Stimulated activated CD4-positive, alpha-beta T cell treated with anti-CD3 and anti-CD28 coated beads, Interleukin-15, amount 100 ng/mL, for 1 hour (primary cell): ENCODE results near the gene TMEM240.
"Not testable (repeated sequence)": the region's sequence is repeated elsewhere in the genome, so short reads cannot be mapped to it uniquely, and the experiment has no call there.

Source experiments
- DNase-seq, 2 donors: peaks; one replicate each; pipeline ENCODE4 v3.0.0-alpha.2; 2020; ENCODE audit warnings: low read depth in 1 of 2, low spot score in 1 of 2

TMEM240 gene

GRCh38 chr1:1540818-1541628 is 599 bp upstream of the TMEM240 start:
- DNase-seq, result no peak

DNA sequence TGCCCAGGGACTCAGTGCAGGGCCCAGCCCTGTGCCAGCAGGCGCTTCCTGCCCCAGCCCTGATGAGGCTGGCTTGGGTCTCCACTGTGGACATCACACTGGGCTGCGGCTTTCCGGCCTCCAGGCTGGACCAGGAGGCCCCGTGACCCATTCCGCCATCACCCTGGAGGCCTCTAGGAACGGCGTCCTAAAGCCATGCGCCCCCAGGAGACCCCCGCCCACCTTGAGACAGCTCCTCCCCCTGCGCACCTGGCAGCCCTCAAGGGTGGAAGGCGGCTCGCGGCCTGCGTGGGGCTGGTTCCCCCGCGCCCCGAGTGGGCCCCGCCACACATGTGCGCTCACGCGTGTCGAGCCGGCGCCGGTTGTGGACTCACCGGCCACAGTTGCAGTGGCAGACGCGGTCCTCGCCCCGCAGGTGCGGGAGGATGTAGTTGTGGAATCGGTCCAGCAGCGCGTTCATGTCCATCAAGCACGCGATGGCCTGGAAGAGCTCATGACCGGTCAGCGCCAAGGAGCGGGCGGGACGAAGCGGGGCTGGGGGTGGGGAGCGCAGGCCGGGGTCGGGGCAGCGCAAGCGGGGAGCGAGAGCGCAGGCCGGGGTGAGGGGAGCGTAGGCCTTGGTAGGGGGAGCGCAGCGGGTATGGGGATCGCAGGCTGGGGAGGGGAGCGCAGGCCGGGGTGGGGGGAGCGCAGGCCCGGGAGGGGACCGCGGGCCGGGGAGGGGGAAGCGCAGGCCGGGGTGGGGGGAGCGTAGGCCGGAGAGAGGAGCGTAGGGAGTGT is 924 bp downstream of the TMEM240 start:
- no peak for DNase-seq

GRCh38 chr1:1538989-1539309 is 1.5 kb downstream of the TMEM240 start:
- DNase-seq, result no peak

DNA sequence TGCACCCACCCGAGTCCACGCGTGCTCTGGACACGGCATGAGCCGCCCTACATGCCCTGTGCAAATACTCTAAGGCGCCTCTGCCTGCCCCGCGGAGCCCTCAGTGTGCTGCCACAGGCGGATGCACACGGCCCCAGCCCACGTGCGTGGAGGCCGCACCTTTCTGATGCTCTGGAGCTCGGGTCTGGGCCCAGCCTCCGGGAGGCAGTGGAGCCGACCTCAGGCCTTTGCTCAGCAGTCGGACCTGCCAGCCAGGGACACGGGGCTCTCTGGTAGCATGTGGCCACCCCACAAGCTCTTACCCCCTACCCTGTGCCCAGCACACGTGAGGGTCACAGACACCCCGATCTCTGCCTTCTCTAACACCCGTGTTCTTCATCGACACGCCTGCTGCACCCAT is 2.1 kb downstream of the TMEM240 start:
- DNase-seq, result no peak

GRCh38 chr1:1537626-1538250 is 2.7 kb downstream of the TMEM240 start:
- DNase-seq, result no peak

- DNase-seq, result no peak
Observed at GRCh38 chr1:1536938-1537546, 3.4 kb downstream of the TMEM240 start.

DNA sequence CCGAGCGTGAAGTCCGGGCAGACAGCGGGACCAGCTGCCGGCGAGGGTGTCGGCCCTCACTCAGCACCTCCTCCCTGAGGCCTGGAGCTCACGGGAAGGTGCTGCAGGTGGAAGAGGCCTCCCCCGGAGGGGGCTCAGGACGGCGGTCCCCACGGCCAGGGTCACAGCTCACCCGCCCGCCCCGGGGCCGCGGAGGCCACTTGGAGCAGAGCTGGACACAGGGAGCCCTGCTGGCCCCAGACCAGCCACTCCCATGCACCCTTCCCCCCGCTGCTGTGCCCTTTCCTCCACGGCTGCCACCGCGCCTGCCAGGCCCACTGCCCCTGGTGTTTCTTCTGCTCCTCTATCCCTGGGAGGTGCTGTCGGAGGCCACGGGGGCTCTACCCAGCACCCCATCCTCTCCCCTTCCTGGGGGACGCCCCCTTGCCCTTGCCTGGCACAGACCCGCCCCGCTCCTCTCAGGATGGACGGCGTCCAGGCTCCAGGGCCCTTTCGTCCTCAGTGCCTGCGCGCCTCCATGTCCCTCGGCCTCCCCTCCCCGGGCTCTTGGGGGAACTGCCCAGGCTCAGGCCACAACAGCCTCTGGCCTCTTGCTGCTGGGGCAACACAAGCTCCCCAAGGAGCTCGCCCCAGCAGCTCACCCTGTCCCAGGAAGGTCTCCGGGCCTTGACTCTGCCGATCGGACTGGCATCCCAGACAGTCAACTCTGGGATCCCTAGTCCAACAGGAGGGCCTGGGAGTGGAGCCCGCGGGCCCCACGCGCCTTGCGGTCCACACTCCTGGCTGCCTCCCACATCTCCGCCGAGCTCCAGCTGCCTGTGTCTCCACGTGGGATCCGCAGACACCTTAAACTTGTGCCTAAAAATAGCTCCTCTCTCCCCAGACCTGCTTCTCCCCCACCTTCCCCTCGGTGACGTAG is 4.1 kb downstream of the TMEM240 start:
- DNase-seq, result no peak

DNA sequence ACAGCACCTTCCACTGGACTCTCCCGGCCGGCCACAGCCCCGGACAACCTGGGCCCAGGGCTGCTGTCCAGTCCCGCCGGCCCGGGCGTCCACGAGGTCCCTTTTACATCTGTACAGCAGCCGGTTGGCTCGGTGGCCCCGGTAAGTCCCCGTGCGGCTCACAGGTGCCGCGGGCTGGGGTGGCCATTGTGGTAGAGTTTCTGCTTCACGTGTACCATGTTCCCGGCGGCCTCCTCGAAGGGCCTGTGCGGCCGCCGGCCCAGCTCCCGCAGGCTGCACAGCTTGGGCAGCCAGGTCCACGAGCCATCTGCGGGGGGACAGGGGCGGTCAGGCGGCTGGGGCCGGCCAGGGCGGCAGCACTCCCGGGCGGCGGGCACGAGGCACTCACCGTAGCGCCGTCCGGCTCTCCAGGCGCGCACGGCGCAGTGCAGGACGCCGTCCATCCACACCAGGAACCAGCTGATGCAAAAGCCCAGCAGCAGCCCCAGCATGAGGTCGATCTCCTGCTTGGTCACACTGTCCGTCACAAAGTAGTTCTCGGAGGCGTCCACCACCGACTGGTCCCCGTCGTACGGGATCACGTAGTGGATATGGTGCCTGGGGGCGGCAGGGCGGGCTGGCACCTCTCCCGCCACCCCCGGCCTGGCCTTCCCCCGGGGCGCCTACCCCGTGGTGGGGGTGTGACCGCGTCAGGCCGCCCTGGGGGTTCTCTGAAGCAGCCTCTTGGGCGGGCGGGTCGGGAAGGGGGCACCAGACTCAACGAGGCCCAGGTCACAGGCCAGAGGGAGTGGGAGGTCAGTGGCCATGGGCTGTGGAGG is 5.0 kb downstream of the TMEM240 start:
- DNase-seq, result no peak

DNA sequence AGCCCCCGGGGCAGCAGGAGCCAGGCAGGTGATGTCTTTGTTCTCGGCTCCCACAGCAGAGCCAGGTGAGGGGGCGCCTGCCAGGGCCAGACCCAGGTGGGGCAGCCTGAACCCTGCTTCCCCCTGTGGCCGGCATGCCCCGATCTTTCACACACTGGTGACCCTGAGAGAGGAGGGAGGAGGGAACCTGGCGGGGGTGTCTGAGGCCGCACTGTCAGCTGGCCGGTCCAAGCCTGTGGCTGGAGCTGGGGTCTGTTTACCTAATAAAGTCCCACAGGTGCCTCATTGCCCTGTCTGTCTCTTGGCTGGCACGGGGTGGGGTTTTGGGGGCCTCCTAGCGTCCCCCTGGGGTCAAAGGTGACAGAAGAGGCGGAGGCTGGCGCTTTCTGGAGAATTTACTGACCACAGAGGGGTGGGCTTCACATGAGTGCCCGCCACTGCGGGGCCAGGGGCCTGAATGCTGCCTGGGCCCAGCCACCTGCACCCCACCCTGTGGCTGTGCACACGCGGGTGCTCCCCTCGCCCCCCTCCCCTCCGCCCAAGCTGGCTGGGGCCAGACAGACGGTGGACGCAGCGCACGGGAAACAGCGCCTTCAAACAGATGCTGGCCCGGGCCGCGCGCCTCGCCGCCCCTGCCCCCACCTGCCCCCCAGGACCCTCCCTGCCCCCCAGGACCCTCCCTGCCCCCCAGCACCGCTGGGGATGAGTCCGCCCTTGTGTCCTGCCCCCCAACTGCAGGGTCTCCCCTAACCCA is 5.8 kb downstream of the TMEM240 start:
- no peak for DNase-seq

- DNase-seq, result not testable (repeated sequence)
Observed at GRCh38 chr1:1533894-1534291, 6.5 kb downstream of the TMEM240 start.

GRCh38 chr1:1533176-1533893 is 7.1 kb downstream of the TMEM240 start:
- not testable (repeated sequence) for DNase-seq

DNA sequence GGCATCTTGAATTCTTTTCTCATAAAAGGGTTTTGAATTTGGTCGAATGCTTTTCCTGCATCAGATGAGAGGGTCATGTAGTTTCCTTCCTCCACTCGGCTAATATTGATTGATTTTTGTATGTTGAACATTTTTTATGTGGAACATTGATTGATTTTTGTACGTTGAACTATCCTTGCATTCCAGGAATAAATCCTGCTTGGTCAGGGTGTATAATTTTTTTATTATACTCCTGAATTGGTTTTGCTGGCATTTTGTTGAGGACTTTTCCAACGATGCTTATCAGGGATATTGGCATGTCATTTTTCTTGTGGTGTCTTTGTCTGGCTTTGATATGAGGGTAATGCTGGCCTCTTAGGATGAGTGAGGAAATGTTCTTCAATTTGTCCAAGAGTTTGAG is 8.5 kb downstream of the TMEM240 start:
- DNase-seq, result no peak

- DNase-seq, result no peak
Observed at GRCh38 chr1:1529936-1530335, 10.5 kb downstream of the TMEM240 start.

DNA sequence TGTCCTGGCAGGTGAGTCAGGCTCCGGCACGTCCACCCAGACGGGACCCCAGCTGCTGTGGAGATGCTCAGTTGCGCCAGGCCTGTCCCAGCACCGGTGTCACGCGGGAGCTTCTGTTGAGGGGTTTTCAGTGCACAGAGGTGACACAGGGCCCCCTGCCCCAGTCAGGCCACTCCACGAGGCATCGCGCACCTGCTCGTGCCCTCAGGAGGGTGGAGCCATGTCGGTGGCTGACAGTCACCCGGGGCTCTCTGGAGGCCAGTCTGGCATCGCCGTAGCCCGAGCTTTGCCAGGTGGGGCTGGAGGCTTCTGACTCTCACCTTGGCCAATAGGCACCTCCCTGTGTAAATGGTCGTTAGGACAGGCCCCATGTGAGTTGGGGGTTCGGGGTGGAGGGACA is 11.1 kb downstream of the TMEM240 start:
- no peak for DNase-seq

DNA sequence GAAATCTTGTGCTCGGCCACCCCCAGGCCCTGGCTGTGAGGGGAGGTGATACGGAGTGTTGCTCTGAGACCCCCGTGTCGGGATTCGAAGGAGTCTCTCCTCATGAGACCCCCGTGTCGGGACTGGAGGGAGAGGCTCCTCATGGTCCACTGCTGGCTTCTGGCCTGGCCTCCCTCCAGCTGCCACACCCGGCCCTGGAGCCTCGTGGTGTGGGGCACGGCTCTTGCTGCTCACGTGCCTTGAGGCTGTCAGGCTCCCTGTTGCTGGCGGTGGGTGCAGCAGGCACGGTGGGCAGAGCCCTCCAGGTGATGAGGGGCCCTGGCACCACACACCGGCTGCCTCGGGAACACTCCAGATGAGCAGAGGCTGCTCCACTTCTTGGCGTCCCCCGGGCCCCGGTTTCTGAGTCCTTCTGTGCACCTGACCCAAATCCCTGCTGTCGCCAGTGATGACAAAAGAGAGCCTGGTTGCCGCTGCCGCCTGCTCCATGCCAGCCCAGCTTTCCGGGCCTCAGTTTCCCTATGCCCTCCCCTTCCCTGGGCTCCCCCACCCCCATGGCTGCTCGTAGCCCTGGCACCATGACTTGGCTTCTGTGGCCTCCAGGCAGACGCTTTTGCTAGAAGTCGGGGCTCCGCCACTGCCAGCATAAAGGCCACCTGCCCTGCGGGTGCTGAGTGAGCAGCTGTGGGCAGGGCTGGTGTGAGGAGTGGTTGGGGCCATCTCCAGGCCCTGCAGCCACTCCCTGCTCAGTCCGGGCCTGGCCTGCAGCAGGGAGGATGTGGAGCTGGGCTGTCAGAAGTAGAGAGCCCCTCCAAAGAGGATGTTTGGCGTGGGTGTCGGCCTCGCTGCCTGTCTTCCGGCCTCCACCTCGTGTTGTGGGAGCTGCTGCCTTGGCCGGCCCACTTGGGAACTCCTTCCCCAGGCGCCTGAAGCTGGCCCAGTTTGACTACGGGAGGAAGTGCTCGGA is 11.8 kb downstream of the TMEM240 start:
- DNase-seq, result no peak

- no peak for DNase-seq
Observed at GRCh38 chr1:1527092-1527816, 13.2 kb downstream of the TMEM240 start.

DNA sequence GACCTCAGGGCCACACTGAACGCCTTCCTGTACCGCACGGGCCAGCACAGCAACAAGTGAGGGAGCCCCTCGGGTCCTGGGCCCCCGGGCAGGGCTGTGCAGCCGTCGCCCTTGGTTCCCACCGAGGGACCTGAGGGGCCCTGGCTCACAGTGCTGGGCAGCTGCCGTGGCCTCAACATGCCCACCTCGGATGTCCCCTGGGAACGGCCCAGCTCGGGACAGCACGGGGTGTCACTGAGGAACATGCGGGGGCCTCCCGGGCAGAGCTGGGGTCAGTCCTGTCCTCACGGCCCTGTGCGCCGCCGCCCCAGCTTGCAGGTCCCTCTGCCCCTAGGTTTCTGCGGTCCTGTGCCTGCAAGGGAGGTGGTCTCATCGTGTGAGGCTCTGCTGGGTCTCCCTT is 13.9 kb downstream of the TMEM240 start:
- not testable (repeated sequence) for DNase-seq
